HepG2 (cell line): ENCODE results near the gene SLC7A10. TPM values are rescaled to one million over a fixed set of nuclear protein-coding genes. Genes with fewer than 3 reads are reported as not detected.
A peak's percentile ranks its signal among the peaks of the same experiment; 100 is the strongest.

Source experiments
- FOXM1 ChIP-seq: sonication (generic); formaldehyde crosslinking; IDR thresholded peaks from 2 replicates; pipeline ENCODE4 v1.5.0; 2020; ENCODE audit warnings: missing genetic modification reagents
- GLMP ChIP-seq: sonication (generic); formaldehyde crosslinking; IDR thresholded peaks from 2 replicates; pipeline ENCODE4 v1.9.0; 2021; ENCODE audit warnings: missing genetic modification reagents, mild to moderate bottlenecking, borderline replicate concordance
- HOXD1 ChIP-seq: sonication (generic); formaldehyde crosslinking; IDR thresholded peaks from 2 replicates; pipeline ENCODE4 v1.5.0; 2020; ENCODE audit warnings: missing genetic modification reagents
- KDM5B ChIP-seq: sonication (generic); formaldehyde crosslinking; IDR thresholded peaks from 2 replicates; pipeline ENCODE4 v1.4.0; 2020; ENCODE audit warnings: missing genetic modification reagents, mild to moderate bottlenecking, borderline replicate concordance
- MXD1 ChIP-seq: sonication (generic); formaldehyde crosslinking; IDR thresholded peaks from 2 replicates; pipeline ENCODE4 v1.4.0; 2020; ENCODE audit warnings: mild to moderate bottlenecking, missing genetic modification reagents
- NR2F6 ChIP-seq, 2 experiments: IDR thresholded peaks; 2 replicates each; pipeline ENCODE4 v1.6.1; 2016; ENCODE audit warnings: antibody characterized with exemption in 1 of 2, mild to moderate bottlenecking in 1 of 2
- PHB2 ChIP-seq: fragments of 450-650 bp; IDR thresholded peaks from 2 replicates; pipeline ENCODE4 v1.6.1; 2018; ENCODE audit not compliant: partially characterized antibody
- SIN3A ChIP-seq: IDR thresholded peaks from 2 replicates; pipeline ENCODE4 v1.6.1; 2011; ENCODE audit warnings: low read depth, mild to moderate bottlenecking, control low read depth, low read length, borderline replicate concordance
- ZC3H13 ChIP-seq: sonication (generic); formaldehyde crosslinking; IDR thresholded peaks from 2 replicates; pipeline ENCODE4 v1.8.1; 2023; ENCODE audit warnings: mild to moderate bottlenecking, missing genetic modification reagents, moderate library complexity
- ZNF24 ChIP-seq: fragments of 450-650 bp; IDR thresholded peaks from 2 replicates; pipeline ENCODE4 v1.6.1; 2017; ENCODE audit warnings: antibody characterized with exemption, mild to moderate bottlenecking
- ZNF670 ChIP-seq: sonication (generic); formaldehyde crosslinking; IDR thresholded peaks from 2 replicates; pipeline ENCODE4 v1.8.0; 2022; ENCODE audit warnings: mild to moderate bottlenecking, missing genetic modification reagents, borderline replicate concordance
- ZNF749 ChIP-seq: sonication (generic); formaldehyde crosslinking; IDR thresholded peaks from 2 replicates; pipeline ENCODE4 v1.8.0; 2022; ENCODE audit warnings: mild to moderate bottlenecking, missing genetic modification reagents, moderate library complexity, borderline replicate concordance
- polyA plus RNA-seq, 8 experiments: library from polyadenylated mRNA; depleted of rRNA in 3 of 8; stranded (reverse) in 7 of 8; unstranded in 1 of 8; fragments of >200 nt; fragmentation: Illumina TruSeq in 4 of 8; extraction: Trizol in 4 of 8; gene quantifications; 2 replicates each; pipeline versions ENCODE4 v1.2.1 to v1.2.3, GENCODE V29; 2011 to 2016; ENCODE audit warnings: low read depth in 4 of 8, missing spikeins in 1 of 8, mixed read lengths in 1 of 8; ENCODE audit not compliant: insufficient read depth in 1 of 8
- total RNA-seq, 5 experiments: library from RNA; depleted of rRNA; stranded (reverse); fragments of >200 nt; fragmentation: Illumina TruSeq; extraction: Trizol; gene quantifications; 2 replicates each; pipeline ENCODE4 v1.2.3, GENCODE V29; 2016; ENCODE audit warnings: low read depth in 1 of 5
- TF ChIP-seq, protein P1 (sequence below): sonication (generic); formaldehyde crosslinking; IDR thresholded peaks from 2 replicates; pipeline ENCODE4 v1.4.0; 2020; ENCODE audit warnings: mild to moderate bottlenecking, missing genetic modification reagents, borderline replicate concordance
- TF ChIP-seq, protein P2 (sequence below): sonication (generic); formaldehyde crosslinking; IDR thresholded peaks from 2 replicates; pipeline ENCODE4 v1.4.0; 2020; ENCODE audit warnings: missing genetic modification reagents, mild to moderate bottlenecking, borderline replicate concordance
- TF ChIP-seq, protein P3 (sequence below), 2 experiments: IDR thresholded peaks; 2 replicates each; pipeline ENCODE4 v1.6.1; 2011 to 2012; ENCODE audit warnings: low read length in 2 of 2, borderline replicate concordance in 1 of 2, low read depth in 1 of 2, mild to moderate bottlenecking in 1 of 2, moderate library complexity in 1 of 2

Gene SLC7A10
- total and polyA plus RNA-seq, 2 of the 13 experiments (the other 11 are each of a cell fraction or from before 2014, with no cell fraction given), result 1.1 to 2.2 TPM

- TF ChIP-seq MXD1 (CRISPR knock-in tag) (peak; percentile 56; the same call in 1 of the 2 replicates), KDM5B (CRISPR knock-in tag) (0 out of 2 replicates have a peak, but pooled peaks have one; percentile 25), PHB2 (no peak), HOXD1 (0 out of 2 replicates have a peak, but pooled peaks have one; percentile 28), FOXM1 (CRISPR knock-in tag) (no peak), ZNF24 (no peak), NR2F6 (IDR thresholded peaks at IDR 0.05) (no peak), NR2F6 (CRISPR knock-in tag; IDR thresholded peaks at IDR 0.05) (no peak), SIN3A (no peak), ZC3H13 (CRISPR knock-in tag) (no peak), ZNF670 (CRISPR knock-in tag) (no peak), ZNF749 (no peak), GLMP (CRISPR knock-in tag) (no peak)
- TF ChIP-seq, protein P1, sequence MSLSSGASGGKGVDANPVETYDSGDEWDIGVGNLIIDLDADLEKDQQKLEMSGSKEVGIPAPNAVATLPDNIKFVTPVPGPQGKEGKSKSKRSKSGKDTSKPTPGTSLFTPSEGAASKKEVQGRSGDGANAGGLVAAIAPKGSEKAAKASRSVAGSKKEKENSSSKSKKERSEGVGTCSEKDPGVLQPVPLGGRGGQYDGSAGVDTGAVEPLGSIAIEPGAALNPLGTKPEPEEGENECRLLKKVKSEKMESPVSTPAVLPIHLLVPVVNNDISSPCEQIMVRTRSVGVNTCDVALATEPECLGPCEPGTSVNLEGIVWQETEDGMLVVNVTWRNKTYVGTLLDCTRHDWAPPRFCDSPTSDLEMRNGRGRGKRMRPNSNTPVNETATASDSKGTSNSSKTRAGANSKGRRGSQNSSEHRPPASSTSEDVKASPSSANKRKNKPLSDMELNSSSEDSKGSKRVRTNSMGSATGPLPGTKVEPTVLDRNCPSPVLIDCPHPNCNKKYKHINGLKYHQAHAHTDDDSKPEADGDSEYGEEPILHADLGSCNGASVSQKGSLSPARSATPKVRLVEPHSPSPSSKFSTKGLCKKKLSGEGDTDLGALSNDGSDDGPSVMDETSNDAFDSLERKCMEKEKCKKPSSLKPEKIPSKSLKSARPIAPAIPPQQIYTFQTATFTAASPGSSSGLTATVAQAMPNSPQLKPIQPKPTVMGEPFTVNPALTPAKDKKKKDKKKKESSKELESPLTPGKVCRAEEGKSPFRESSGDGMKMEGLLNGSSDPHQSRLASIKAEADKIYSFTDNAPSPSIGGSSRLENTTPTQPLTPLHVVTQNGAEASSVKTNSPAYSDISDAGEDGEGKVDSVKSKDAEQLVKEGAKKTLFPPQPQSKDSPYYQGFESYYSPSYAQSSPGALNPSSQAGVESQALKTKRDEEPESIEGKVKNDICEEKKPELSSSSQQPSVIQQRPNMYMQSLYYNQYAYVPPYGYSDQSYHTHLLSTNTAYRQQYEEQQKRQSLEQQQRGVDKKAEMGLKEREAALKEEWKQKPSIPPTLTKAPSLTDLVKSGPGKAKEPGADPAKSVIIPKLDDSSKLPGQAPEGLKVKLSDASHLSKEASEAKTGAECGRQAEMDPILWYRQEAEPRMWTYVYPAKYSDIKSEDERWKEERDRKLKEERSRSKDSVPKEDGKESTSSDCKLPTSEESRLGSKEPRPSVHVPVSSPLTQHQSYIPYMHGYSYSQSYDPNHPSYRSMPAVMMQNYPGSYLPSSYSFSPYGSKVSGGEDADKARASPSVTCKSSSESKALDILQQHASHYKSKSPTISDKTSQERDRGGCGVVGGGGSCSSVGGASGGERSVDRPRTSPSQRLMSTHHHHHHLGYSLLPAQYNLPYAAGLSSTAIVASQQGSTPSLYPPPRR (CRISPR knock-in tag), result no peak
- TF ChIP-seq, protein P2, sequence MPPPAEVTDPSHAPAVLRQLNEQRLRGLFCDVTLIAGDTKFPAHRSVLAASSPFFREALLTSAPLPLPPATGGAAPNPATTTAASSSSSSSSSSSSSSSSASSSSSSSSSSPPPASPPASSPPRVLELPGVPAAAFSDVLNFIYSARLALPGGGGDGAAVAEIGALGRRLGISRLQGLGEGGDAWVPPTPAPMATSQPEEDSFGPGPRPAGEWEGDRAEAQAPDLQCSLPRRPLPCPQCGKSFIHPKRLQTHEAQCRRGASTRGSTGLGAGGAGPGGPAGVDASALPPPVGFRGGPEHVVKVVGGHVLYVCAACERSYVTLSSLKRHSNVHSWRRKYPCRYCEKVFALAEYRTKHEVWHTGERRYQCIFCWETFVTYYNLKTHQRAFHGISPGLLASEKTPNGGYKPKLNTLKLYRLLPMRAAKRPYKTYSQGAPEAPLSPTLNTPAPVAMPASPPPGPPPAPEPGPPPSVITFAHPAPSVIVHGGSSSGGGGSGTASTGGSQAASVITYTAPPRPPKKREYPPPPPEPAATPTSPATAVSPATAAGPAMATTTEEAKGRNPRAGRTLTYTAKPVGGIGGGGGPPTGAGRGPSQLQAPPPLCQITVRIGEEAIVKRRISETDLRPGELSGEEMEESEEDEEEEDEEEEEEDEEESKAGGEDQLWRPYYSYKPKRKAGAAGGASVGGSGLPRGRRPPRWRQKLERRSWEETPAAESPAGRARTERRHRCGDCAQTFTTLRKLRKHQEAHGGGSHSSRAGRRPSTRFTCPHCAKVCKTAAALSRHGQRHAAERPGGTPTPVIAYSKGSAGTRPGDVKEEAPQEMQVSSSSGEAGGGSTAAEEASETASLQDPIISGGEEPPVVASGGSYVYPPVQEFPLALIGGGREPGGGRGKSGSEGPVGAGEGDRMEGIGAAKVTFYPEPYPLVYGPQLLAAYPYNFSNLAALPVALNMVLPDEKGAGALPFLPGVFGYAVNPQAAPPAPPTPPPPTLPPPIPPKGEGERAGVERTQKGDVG, result no peak
- TF ChIP-seq, protein P3, sequence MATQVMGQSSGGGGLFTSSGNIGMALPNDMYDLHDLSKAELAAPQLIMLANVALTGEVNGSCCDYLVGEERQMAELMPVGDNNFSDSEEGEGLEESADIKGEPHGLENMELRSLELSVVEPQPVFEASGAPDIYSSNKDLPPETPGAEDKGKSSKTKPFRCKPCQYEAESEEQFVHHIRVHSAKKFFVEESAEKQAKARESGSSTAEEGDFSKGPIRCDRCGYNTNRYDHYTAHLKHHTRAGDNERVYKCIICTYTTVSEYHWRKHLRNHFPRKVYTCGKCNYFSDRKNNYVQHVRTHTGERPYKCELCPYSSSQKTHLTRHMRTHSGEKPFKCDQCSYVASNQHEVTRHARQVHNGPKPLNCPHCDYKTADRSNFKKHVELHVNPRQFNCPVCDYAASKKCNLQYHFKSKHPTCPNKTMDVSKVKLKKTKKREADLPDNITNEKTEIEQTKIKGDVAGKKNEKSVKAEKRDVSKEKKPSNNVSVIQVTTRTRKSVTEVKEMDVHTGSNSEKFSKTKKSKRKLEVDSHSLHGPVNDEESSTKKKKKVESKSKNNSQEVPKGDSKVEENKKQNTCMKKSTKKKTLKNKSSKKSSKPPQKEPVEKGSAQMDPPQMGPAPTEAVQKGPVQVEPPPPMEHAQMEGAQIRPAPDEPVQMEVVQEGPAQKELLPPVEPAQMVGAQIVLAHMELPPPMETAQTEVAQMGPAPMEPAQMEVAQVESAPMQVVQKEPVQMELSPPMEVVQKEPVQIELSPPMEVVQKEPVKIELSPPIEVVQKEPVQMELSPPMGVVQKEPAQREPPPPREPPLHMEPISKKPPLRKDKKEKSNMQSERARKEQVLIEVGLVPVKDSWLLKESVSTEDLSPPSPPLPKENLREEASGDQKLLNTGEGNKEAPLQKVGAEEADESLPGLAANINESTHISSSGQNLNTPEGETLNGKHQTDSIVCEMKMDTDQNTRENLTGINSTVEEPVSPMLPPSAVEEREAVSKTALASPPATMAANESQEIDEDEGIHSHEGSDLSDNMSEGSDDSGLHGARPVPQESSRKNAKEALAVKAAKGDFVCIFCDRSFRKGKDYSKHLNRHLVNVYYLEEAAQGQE (IDR thresholded peaks at IDR 0.05; ENCODE audit: borderline replicate concordance in 1 of 2, low read depth in 1 of 2, low read length in 2 of 2), result no peak
Observed at GRCh38 chr19:33248954-33249613, 23.4 kb upstream of the SLC7A10 start (continued).
